HCT116 (cell line): ENCODE results near the gene TEKT5.

ENCODE experiments used
- CTCF ChIP-seq, 3 experiments: fragments of 200-600 bp in 1 of 3; sonication (generic) in 1 of 3; IDR thresholded peaks in 2 of 3; conservative IDR thresholded peaks in 1 of 3; 2 replicates each; pipeline ENCODE4 v1.5.1; 2012 to 2017; ENCODE audit warnings: low read depth in 2 of 3, low read length in 2 of 3, antibody characterized with exemption in 1 of 3, borderline replicate concordance in 1 of 3, control low read depth in 1 of 3, mild to moderate bottlenecking in 1 of 3, mixed read lengths in 1 of 3, mixed run types in 1 of 3, moderate library complexity in 1 of 3; ENCODE audit not compliant: insufficient read depth in 1 of 3
- EZH2 ChIP-seq: fragments of 200-600 bp; sonication (generic); IDR thresholded peaks from 2 replicates; pipeline ENCODE4 v1.6.1; 2017; ENCODE audit warnings: antibody characterized with exemption, mixed run types
- EZH2phosphoT487 ChIP-seq: fragments of 200-600 bp; IDR thresholded peaks from 2 replicates; pipeline ENCODE4 v1.6.1; 2018; ENCODE audit warnings: antibody characterized with exemption, borderline replicate concordance
- FOSL1 ChIP-seq: IDR thresholded peaks from 2 replicates; pipeline ENCODE4 v1.6.1; 2012; ENCODE audit warnings: low read depth
- POLR2A ChIP-seq: IDR thresholded peaks from 2 replicates; pipeline ENCODE4 v1.7.0; 2011; ENCODE audit warnings: borderline replicate concordance; ENCODE audit not compliant: insufficient read depth, insufficient read length; ENCODE audit errors: extremely low read depth
- POLR2AphosphoS5 ChIP-seq: IDR thresholded peaks from 2 replicates; pipeline ENCODE4 v1.6.1; 2011; ENCODE audit warnings: mild to moderate bottlenecking, low read depth, low read length, moderate library complexity
- REST ChIP-seq: IDR thresholded peaks from 2 replicates; pipeline ENCODE4 v1.6.1; 2012; ENCODE audit warnings: low read depth
- SIN3A ChIP-seq: IDR thresholded peaks from 2 replicates; pipeline ENCODE4 v1.6.1; 2012; ENCODE audit warnings: low read depth
- TCF7L2 ChIP-seq: IDR thresholded peaks from 2 replicates; pipeline ENCODE4 v1.7.0; 2011; ENCODE audit warnings: borderline replicate concordance, inconsistent platforms; ENCODE audit not compliant: insufficient read depth, insufficient read length; ENCODE audit errors: extremely low read depth
- ZBTB33 ChIP-seq: IDR thresholded peaks from 2 replicates; pipeline ENCODE4 v1.6.1; 2011; ENCODE audit warnings: mild to moderate bottlenecking, low read length, moderate library complexity; ENCODE audit not compliant: insufficient replicate concordance; ENCODE audit errors: extremely low read depth

GRCh38 chr16:10740000-10740844 lies 45.5 kb upstream of the TEKT5 start:
- TF ChIP-seq EZH2: no peak
- TF ChIP-seq POLR2AphosphoS5: no peak
- TF ChIP-seq CTCF (IDR thresholded peaks at IDR 0.05 in 2 of 3, conservative IDR thresholded peaks at IDR 0.05 in 1 of 3; ENCODE audit: borderline replicate concordance in 1 of 3, insufficient read depth in 1 of 3, low read depth in 2 of 3, low read length in 2 of 3): no peak
- no peak for TF ChIP-seq POLR2A
- no peak for TF ChIP-seq EZH2phosphoT487
- no peak for TF ChIP-seq SIN3A
- TF ChIP-seq TCF7L2: no peak
- TF ChIP-seq FOSL1: no peak
- no peak for TF ChIP-seq REST
- no peak for TF ChIP-seq ZBTB33
